Measurements from ENCODE around the gene CNTNAP2. TPM values are rescaled to one million over a fixed set of nuclear protein-coding genes. Genes with fewer than 3 reads are reported as not detected.
A peak's percentile ranks its signal among the peaks of the same experiment; 100 is the strongest.

The CNTNAP2 gene
- total and polyA plus RNA-seq, 8 donors = 0.19 to 18.2 (median 0.56) TPM

DNA sequence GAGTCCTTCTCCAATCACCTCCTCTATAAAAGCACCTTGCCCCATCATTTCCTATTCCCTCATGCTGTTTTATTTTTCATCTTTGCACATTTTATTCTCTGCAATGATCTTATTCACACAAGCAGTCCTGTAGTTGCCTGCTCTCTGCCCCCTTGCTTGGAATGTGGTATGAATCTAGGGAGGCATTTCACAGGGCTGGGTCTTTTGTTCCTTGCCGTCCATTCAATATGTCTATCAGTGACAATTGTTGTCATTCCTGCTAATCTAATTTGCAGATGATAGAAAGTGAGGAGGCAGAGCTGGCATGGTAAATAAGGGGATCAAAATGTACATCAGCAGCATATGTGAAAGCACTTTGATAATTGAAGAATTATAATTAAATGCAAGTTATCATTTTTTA lies 2227.8 kb downstream of the CNTNAP2 start:
- WGBS, 5 donors = 28 to 57% (median 50%) methylated on average over 1 of the region's 1 CpG
- Histone ChIP-seq H3K27ac (no peak overlapping the region), H3K36me3 (no peaks in the 10 kb centered on the region), H3K27me3 (peaks cover 0 to 36% (median 9%) of the 10 kb centered on the region in 3 donors), H3K9me3 (no peaks in the 10 kb centered on the region), H3K4me3 (no peak overlapping the region), H3K4me1 (peaks cover 3 to 6% (median 5%) of the 10 kb centered on the region in 4 donors)
- intact Hi-C loops (cut with DNase I; ENCODE audit: low total_unique reads) = no loop called here
- no peak for DNase-seq
- TF ChIP-seq POLR2AphosphoS5 (IDR thresholded peaks at IDR 0.05) (no peak), POLR2A (IDR thresholded peaks at IDR 0.05) (no peak), EP300 (IDR thresholded peaks at IDR 0.05) (no peak)
- TF ChIP-seq, protein P1, sequence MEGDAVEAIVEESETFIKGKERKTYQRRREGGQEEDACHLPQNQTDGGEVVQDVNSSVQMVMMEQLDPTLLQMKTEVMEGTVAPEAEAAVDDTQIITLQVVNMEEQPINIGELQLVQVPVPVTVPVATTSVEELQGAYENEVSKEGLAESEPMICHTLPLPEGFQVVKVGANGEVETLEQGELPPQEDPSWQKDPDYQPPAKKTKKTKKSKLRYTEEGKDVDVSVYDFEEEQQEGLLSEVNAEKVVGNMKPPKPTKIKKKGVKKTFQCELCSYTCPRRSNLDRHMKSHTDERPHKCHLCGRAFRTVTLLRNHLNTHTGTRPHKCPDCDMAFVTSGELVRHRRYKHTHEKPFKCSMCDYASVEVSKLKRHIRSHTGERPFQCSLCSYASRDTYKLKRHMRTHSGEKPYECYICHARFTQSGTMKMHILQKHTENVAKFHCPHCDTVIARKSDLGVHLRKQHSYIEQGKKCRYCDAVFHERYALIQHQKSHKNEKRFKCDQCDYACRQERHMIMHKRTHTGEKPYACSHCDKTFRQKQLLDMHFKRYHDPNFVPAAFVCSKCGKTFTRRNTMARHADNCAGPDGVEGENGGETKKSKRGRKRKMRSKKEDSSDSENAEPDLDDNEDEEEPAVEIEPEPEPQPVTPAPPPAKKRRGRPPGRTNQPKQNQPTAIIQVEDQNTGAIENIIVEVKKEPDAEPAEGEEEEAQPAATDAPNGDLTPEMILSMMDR (IDR thresholded peaks at IDR 0.05) = no peak

DNA sequence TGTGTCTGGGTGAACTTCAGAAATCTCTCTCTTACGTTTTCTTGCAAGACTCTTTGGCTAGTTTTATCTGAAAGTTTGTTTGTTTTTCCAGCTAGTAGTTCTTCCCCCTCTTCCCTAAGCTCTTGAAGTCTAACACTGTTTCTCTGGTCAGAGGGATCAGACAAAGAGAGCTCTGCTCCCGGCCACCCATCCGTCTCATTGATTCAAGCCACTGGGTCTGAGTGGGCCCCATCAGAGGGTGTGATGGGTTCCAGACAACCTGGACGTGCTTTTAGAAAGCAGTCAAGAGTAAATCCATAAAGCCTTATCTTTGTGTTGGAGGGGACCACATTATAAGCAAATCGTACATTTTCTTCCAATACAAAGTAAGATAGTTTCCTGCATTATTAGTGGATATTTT lies 2231.4 kb downstream of the CNTNAP2 start:
- DNase-seq = no peak
- intact Hi-C loops (cut with DNase I; ENCODE audit: low total_unique reads) = no loop called here
- H3K36me3 ChIP-seq = no peaks in the 10 kb centered on the region
- H3K9me3 ChIP-seq = no peaks in the 10 kb centered on the region
- no peak overlapping the region for H3K27ac ChIP-seq
- WGBS, 5 donors = 40 to 62% (median 54%) methylated on average over 5 of the region's 5 CpGs
- no peak overlapping the region for H3K4me3 ChIP-seq
- H3K27me3 ChIP-seq = peaks cover 0 to 8% (median 0%) of the 10 kb centered on the region in 3 donors
- TF ChIP-seq, protein P1 (IDR thresholded peaks at IDR 0.05) = no peak
- TF ChIP-seq POLR2A (IDR thresholded peaks at IDR 0.05) (no peak), POLR2AphosphoS5 (IDR thresholded peaks at IDR 0.05) (no peak), EP300 (IDR thresholded peaks at IDR 0.05) (no peak)
- H3K4me1 ChIP-seq = no peaks in the 10 kb centered on the region

DNA sequence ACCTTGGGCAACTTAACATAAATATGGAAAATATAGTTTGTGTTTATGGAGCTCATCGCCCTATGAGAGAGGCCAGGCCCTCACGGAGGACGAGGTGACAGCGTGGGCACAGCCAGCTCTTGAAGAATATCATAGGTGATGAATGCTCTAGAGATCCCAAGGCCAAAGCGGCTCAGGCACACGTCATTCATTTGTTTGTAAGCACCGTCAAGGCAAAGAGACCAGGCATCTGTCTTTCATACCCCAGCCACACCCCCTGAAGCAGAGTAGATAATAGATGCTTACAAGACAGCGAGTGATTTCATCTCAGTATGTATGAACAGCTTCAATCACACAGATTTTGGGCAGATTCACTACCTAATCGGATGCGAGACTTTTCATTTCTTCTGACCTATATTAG lies 2231.9 kb downstream of the CNTNAP2 start:
- H3K4me1 ChIP-seq = no peaks in the 10 kb centered on the region
- 75 to 83% (median 79%) methylated on average over 10 of the region's 10 CpGs for whole genome bisulfite sequencing, 5 donors
- no peaks in the 10 kb centered on the region for H3K9me3 ChIP-seq
- no peak for DNase-seq
- TF ChIP-seq POLR2A (IDR thresholded peaks at IDR 0.05) (no peak), EP300 (IDR thresholded peaks at IDR 0.05) (no peak), POLR2AphosphoS5 (IDR thresholded peaks at IDR 0.05) (no peak)
- TF ChIP-seq, protein P1 (IDR thresholded peaks at IDR 0.05) = no peak
- peaks cover 0 to 6% (median 0%) of the 10 kb centered on the region in 3 donors for H3K27me3 ChIP-seq
- intact Hi-C loops (cut with DNase I; ENCODE audit: low total_unique reads) = no loop called here
- H3K36me3 ChIP-seq = no peaks in the 10 kb centered on the region
- no peak overlapping the region for H3K27ac ChIP-seq
- no peak overlapping the region for H3K4me3 ChIP-seq

DNA sequence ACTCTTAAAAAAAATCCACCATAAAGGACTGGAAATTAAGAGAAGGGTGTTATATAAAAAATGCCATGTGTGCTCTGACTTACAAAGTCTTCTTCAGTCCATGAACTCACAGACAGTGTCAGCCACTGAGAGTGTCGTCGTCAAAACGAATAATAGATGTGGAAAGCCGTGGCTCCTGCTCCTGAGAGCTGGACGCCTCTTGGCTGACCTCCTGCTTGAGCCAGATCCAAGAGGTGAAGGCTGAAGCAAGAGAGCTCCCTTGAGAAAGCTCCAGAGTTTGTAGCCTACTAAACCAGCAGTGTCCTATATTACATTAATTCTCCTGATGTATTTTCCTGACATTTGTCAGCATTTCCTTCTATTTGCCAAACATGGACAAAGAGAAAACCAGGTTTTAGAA lies 2239.7 kb downstream of the CNTNAP2 start:
- TF ChIP-seq POLR2AphosphoS5 (IDR thresholded peaks at IDR 0.05) (no peak), EP300 (IDR thresholded peaks at IDR 0.05) (no peak), POLR2A (IDR thresholded peaks at IDR 0.05) (no peak)
- TF ChIP-seq, protein P1 (IDR thresholded peaks at IDR 0.05) = no peak
- H3K36me3 ChIP-seq = no peaks in the 10 kb centered on the region
- no peak overlapping the region for H3K4me3 ChIP-seq
- no peaks in the 10 kb centered on the region for H3K27me3 ChIP-seq
- intact Hi-C loops (cut with DNase I; ENCODE audit: low total_unique reads) = no loop called here
- H3K4me1 ChIP-seq = no peaks in the 10 kb centered on the region
- WGBS, 5 donors = 45 to 67% (median 56%) methylated on average over 5 of the region's 5 CpGs
- no peak overlapping the region for H3K27ac ChIP-seq
- H3K9me3 ChIP-seq = no peaks in the 10 kb centered on the region
- DNase-seq = peak in 1 of 2 donors; percentile 69

All from stomach (tissue), 9 donors.